Muscle of leg (tissue), 9 donors: ENCODE measurements around the gene OR52B6. TPM values are rescaled to one million over a fixed set of nuclear protein-coding genes. Genes with fewer than 3 reads are reported as not detected.

Experiments
- polyA plus RNA-seq, 8 donors: library from polyadenylated mRNA; unstranded; fragments of 120-200 nt; gene quantifications; one replicate each; pipeline versions ENCODE4 v1.2.1 to v1.2.3, GENCODE V29; 2013; ENCODE audit warnings: inconsistent platforms in 1 of 8, low replicate concordance in 1 of 8; ENCODE audit not compliant: insufficient read length in 8 of 8, insufficient read depth in 1 of 8
- total RNA-seq: library from RNA; stranded (reverse); fragments of 120-200 nt; gene quantifications from one replicate; pipeline ENCODE4 v1.2.4, GENCODE V29; 2013

The OR52B6 gene
- total and polyA plus RNA-seq, 9 donors = not detected

Other genes with a start within 250 kb of the OR52B6 start
- 0.31 TPM for gene OR51B5, start 237.4 kb upstream of the OR52B6 start, total RNA-seq
- under 1 TPM in 3 of 8 donors, not detected in 5; 0.20 to 0.28 (median 0.26) TPM for gene OR51B5, start 237.4 kb upstream of the OR52B6 start, polyA plus RNA-seq
- gene OR51B6, start 229.4 kb upstream of the OR52B6 start, total RNA-seq = not detected
- not detected for gene OR51B6, start 229.4 kb upstream of the OR52B6 start, polyA plus RNA-seq
- gene OR51M1, start 197.1 kb upstream of the OR52B6 start, total RNA-seq = not detected
- not detected for gene OR51M1, start 197.1 kb upstream of the OR52B6 start, polyA plus RNA-seq
- gene OR51Q1, start 158.8 kb upstream of the OR52B6 start, total RNA-seq = not detected
- not detected for gene OR51Q1, start 158.8 kb upstream of the OR52B6 start, polyA plus RNA-seq
- gene OR51I1, start 139.4 kb upstream of the OR52B6 start, total RNA-seq = not detected
- gene OR51I1, start 139.4 kb upstream of the OR52B6 start, polyA plus RNA-seq = not detected
- not detected for gene OR51I2, start 131.6 kb upstream of the OR52B6 start, total RNA-seq
- not detected for gene OR51I2, start 131.6 kb upstream of the OR52B6 start, polyA plus RNA-seq
- not detected for gene OR52D1, start 92.2 kb upstream of the OR52B6 start, total RNA-seq
- not detected for gene OR52D1, start 92.2 kb upstream of the OR52B6 start, polyA plus RNA-seq
- 0.13 TPM for gene UBQLN3, start 70.9 kb upstream of the OR52B6 start, total RNA-seq
- gene UBQLN3, start 70.9 kb upstream of the OR52B6 start, polyA plus RNA-seq = not detected
- 0.18 TPM for gene UBQLNL, start 64.2 kb upstream of the OR52B6 start, total RNA-seq
- gene UBQLNL, start 64.2 kb upstream of the OR52B6 start, polyA plus RNA-seq = under 1 TPM; 0.11 to 0.38 (median 0.23) TPM
- 0.22 TPM for gene OR52H1, start 32.3 kb upstream of the OR52B6 start, total RNA-seq
- gene OR52H1, start 32.3 kb upstream of the OR52B6 start, polyA plus RNA-seq = not detected
- 1.5 TPM for gene TRIM6, start 15.8 kb downstream of the OR52B6 start, total RNA-seq
- gene TRIM6, start 15.8 kb downstream of the OR52B6 start, polyA plus RNA-seq = 1 to 10 TPM; 1.1 to 3.4 (median 1.3) TPM
- 6.4 TPM for gene TRIM34, start 44.1 kb downstream of the OR52B6 start, total RNA-seq
- gene TRIM34, start 44.1 kb downstream of the OR52B6 start, polyA plus RNA-seq = 1 to 10 TPM; 2.9 to 6.0 (median 4.6) TPM
- gene TRIM5, start 104.2 kb downstream of the OR52B6 start, total RNA-seq = 14.0 TPM
- gene TRIM5, start 104.2 kb downstream of the OR52B6 start, polyA plus RNA-seq = 10 to 100 TPM; 11.4 to 18.6 (median 13.6) TPM
- gene TRIM22, start 108.9 kb downstream of the OR52B6 start, total RNA-seq = 8.2 TPM
- 10 to 100 TPM in 4 of 8 donors, 1 to 10 TPM in 4; 6.7 to 12.1 (median 9.7) TPM for gene TRIM22, start 108.9 kb downstream of the OR52B6 start, polyA plus RNA-seq
- gene OR56B1, start 155.6 kb downstream of the OR52B6 start, total RNA-seq = not detected
- gene OR56B1, start 155.6 kb downstream of the OR52B6 start, polyA plus RNA-seq = under 1 TPM in 1 of 8 donors, not detected in 7; 0.08 TPM
- not detected for gene OR52N4, start 173.4 kb downstream of the OR52B6 start, total RNA-seq
- under 1 TPM in 4 of 8 donors, not detected in 4; 0.12 to 0.24 (median 0.18) TPM for gene OR52N4, start 173.4 kb downstream of the OR52B6 start, polyA plus RNA-seq
- gene OR52N5, start 202.5 kb downstream of the OR52B6 start, total RNA-seq = not detected
- gene OR52N5, start 202.5 kb downstream of the OR52B6 start, polyA plus RNA-seq = not detected
- gene OR52N1, start 210.4 kb downstream of the OR52B6 start, total RNA-seq = not detected
- not detected for gene OR52N1, start 210.4 kb downstream of the OR52B6 start, polyA plus RNA-seq
- not detected for gene OR52N2, start 228.0 kb downstream of the OR52B6 start, total RNA-seq
- not detected for gene OR52N2, start 228.0 kb downstream of the OR52B6 start, polyA plus RNA-seq